NOMO-1 treated with DMSO at 0.1 percent for 48 hours (cell line): ENCODE results near the gene INHA.

Experiments
- DNase-seq: peaks from one replicate; lab custom pipeline; 2025; ENCODE audit not compliant: unreplicated experiment; lab: John Stamatoyannopoulos, UW

Gene INHA, protein sequence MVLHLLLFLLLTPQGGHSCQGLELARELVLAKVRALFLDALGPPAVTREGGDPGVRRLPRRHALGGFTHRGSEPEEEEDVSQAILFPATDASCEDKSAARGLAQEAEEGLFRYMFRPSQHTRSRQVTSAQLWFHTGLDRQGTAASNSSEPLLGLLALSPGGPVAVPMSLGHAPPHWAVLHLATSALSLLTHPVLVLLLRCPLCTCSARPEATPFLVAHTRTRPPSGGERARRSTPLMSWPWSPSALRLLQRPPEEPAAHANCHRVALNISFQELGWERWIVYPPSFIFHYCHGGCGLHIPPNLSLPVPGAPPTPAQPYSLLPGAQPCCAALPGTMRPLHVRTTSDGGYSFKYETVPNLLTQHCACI

GRCh38 chr2:219572237-219573001 lies at the start of gene INHA:
Gene INHA, plus strand, starts transcription at chr2:219572310. Its CDS starts 65 bp downstream, at chr2:219572375.
- DNase-seq: no peak

- no peak for DNase-seq
Measured at GRCh38 chr2:219523031-219523671, 49.0 kb upstream of the INHA start.

- DNase-seq: no peak
Measured at GRCh38 chr2:219524817-219525216, 47.3 kb upstream of the INHA start.

GRCh38 chr2:219525533-219526232 lies 46.4 kb upstream of the INHA start:
- no peak for DNase-seq

DNA sequence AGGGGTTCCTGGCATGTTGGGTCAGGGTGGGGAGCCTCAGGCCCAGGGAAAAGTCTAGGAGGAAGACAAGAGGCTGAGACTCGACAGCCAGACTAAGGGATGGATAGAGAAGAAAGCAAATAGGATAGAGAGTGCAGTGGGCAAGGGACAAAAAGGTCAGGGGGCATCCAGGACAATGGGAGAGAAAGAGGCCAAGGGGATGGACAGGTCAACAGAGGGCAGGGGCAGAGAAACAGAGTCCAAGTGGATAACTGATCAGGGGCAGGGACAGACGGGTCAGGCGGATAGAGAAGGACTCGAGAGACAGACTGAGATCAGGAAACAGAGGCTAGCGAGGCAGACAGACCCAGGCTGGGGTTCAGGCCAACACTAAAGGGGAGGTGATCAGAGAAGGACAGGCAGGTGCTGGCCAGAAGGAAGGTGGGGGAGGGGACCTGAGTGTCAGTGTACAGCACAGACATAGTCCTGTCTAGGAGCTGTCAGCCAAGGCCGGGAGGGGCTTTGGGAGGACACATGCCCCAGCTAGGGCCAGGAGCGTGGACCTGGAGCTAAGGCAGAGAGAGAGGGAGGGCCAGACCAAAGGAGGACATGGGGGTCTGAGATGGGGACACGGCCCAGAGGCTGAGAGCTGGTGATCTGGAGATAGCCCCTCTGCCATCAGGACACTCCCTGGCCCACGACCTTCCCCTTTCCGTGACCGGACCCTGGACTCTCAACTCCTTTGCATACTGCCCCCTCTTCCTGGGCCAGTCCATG lies 45.6 kb upstream of the INHA start:
- no peak for DNase-seq

GRCh38 chr2:219527076-219527394 lies 45.1 kb upstream of the INHA start:
- DNase-seq: no peak

- DNase-seq: no peak
Measured at GRCh38 chr2:219527472-219527871, 44.6 kb upstream of the INHA start.

GRCh38 chr2:219530048-219530963 lies 41.8 kb upstream of the INHA start:
- DNase-seq: peak; percentile 80

DNA sequence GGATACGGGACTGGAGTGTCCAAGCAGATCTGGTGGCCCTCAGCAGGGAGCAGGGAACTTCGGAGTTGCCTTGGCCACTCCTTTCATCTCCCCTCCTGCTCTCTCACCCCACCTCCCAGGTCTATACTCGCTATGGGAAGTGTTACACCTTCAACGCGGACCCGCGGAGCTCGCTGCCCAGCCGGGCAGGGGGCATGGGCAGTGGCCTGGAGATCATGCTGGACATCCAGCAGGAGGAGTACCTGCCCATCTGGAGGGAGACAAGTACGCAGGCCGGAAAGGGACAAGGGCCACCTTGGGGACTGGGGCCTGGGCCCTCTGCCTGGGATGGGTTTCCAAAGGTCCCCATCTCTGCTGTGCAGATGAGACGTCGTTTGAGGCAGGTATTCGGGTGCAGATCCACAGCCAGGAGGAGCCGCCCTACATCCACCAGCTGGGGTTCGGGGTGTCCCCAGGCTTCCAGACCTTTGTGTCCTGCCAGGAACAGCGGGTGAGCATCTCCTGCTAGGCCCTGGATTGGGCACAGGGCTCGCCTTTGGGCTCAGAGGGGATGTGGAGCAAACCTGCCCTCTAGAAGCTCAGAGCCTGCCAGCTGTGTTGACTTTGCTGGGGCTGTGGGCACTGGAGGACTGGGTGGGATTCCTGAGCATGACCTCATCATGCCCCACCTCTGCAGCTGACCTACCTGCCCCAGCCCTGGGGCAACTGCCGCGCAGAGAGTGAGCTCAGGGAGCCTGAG lies 40.3 kb upstream of the INHA start:
- DNase-seq: no peak

- no peak for DNase-seq
Measured at GRCh38 chr2:219532378-219532649, 39.8 kb upstream of the INHA start.

DNA sequence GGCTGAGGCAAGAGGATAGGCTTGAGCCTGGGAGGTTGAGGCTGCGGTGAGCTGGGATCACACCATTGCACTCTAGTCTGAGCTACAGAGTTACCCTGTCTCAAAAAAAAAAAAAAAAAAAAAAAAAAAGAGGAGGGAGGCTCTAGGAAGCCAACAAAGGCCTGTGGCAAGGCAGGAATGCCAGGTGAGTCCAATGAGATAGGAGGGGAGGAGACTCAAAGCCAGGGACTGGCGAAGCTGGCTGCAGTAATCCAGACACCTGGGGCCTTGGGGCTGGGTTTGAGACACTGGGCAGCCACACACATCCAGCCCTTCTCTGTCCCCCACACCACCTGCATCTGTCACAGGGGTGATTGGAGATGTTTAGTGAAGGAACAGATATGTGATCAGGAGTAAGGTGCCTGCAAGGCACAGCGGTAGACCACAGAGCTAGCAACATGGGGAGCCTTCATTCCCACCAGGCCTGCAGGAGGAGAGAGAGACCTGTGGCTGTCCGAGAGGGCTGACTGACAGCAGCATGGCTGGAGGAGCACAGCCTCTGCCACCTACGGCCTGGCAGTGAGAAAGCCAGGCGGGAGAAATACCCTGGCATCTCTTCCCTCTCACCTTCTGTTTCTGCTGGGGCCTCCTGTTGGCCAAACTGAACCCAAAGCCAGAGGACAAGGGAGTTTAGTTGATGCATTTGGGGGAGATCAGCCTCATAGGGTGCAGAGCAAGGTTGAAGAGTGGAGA lies 38.0 kb upstream of the INHA start:
- DNase-seq: no peak

- DNase-seq: no peak
Measured at GRCh38 chr2:219536425-219536824, 35.7 kb upstream of the INHA start.

GRCh38 chr2:219536967-219537366 lies 35.1 kb upstream of the INHA start:
- no peak for DNase-seq

- no peak for DNase-seq
Measured at GRCh38 chr2:219537657-219538488, 34.2 kb upstream of the INHA start.

GRCh38 chr2:219538504-219538951 lies 33.6 kb upstream of the INHA start:
- DNase-seq: no peak

GRCh38 chr2:219538956-219539788 lies 32.9 kb upstream of the INHA start:
- no peak for DNase-seq
